HG03558 (cell line): ENCODE data around the gene ENTPD6.
"Not testable (repeated sequence)": the region's sequence is repeated elsewhere in the genome, so short reads cannot be mapped to it uniquely, and the experiment has no call there.

Experiments
- ATAC-seq: cut with Tn5 transposase; IDR thresholded peaks from one replicate; pipeline ENCODE4 v1.9.1; 2021; ENCODE audit warnings: moderate number of reproducible peaks; ENCODE audit not compliant: unreplicated experiment; ENCODE audit errors: extremely low read depth

ENTPD6 gene

GRCh38 chr20:25221592-25222460 is 26.3 kb downstream of the ENTPD6 start:
- ATAC-seq: no peak

- no peak for ATAC-seq
Measured at GRCh38 chr20:25222461-25223178, 27.1 kb downstream of the ENTPD6 start.

GRCh38 chr20:25223179-25223661 is 27.7 kb downstream of the ENTPD6 start:
- ATAC-seq: no peak

- ATAC-seq: no peak
Measured at GRCh38 chr20:25223765-25224720, 28.5 kb downstream of the ENTPD6 start.

- no peak for ATAC-seq
Measured at GRCh38 chr20:25224941-25225340, 29.4 kb downstream of the ENTPD6 start.

- no peak for ATAC-seq
Measured at GRCh38 chr20:25225642-25226432, 30.3 kb downstream of the ENTPD6 start.

GRCh38 chr20:25226433-25227316 is 31.2 kb downstream of the ENTPD6 start:
- ATAC-seq: no peak

- no peak for ATAC-seq
Measured at GRCh38 chr20:25227317-25227831, 31.9 kb downstream of the ENTPD6 start.

GRCh38 chr20:25229486-25230165 is 34.1 kb downstream of the ENTPD6 start:
- no peak for ATAC-seq

- peak; percentile 95 for ATAC-seq
Measured at GRCh38 chr20:25230166-25230831, 34.8 kb downstream of the ENTPD6 start.

GRCh38 chr20:25233016-25233772 is 37.7 kb downstream of the ENTPD6 start:
- ATAC-seq: no peak

- ATAC-seq: not testable (repeated sequence)
Measured at GRCh38 chr20:25234009-25234849, 38.7 kb downstream of the ENTPD6 start.

GRCh38 chr20:25236450-25237304 is 41.2 kb downstream of the ENTPD6 start:
- ATAC-seq: no peak

- ATAC-seq: no peak
Measured at GRCh38 chr20:25237610-25238318, 42.3 kb downstream of the ENTPD6 start.
